ENCODE measurements around the gene NMD3.

DNA sequence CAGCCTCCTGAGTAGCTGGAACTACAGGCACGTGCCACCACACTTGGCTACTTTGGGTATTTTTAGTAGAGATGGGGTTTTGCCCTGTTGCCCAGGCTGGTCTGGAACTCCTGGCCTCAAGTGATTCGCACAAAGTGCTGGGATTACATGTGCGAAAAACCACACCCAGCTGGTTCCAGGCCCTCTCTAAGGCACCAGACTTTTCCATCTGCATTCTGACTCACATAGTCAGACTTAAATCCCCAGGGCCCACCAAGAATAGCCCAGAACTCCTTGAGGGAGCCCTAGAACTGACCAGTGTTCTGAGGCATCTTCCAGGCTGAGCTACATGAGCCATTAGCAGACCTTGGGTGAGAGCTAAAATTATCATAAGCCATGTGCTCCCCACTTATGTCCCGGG, 68.1 kb downstream of the NMD3 start:
- no peak for TF ChIP-seq HCFC1 (IDR thresholded peaks at IDR 0.05; ENCODE audit: low read depth, low read length)
- TF ChIP-seq NR2C2 (CRISPR knock-in tag; IDR thresholded peaks at IDR 0.05) = no peak
- no peak for TF ChIP-seq NR2C2 (tag; IDR thresholded peaks at IDR 0.05)
- TF ChIP-seq EZH2 (IDR thresholded peaks at IDR 0.05; ENCODE audit: borderline replicate concordance, low read depth, low read length) = no peak
- TF ChIP-seq, protein P1, sequence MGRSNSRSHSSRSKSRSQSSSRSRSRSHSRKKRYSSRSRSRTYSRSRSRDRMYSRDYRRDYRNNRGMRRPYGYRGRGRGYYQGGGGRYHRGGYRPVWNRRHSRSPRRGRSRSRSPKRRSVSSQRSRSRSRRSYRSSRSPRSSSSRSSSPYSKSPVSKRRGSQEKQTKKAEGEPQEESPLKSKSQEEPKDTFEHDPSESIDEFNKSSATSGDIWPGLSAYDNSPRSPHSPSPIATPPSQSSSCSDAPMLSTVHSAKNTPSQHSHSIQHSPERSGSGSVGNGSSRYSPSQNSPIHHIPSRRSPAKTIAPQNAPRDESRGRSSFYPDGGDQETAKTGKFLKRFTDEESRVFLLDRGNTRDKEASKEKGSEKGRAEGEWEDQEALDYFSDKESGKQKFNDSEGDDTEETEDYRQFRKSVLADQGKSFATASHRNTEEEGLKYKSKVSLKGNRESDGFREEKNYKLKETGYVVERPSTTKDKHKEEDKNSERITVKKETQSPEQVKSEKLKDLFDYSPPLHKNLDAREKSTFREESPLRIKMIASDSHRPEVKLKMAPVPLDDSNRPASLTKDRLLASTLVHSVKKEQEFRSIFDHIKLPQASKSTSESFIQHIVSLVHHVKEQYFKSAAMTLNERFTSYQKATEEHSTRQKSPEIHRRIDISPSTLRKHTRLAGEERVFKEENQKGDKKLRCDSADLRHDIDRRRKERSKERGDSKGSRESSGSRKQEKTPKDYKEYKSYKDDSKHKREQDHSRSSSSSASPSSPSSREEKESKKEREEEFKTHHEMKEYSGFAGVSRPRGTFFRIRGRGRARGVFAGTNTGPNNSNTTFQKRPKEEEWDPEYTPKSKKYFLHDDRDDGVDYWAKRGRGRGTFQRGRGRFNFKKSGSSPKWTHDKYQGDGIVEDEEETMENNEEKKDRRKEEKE (IDR thresholded peaks at IDR 0.05; ENCODE audit: borderline replicate concordance in 1 of 2, control insufficient read depth in 1 of 2, low read depth in 2 of 2, low read length in 1 of 2) = no peak
- TF ChIP-seq, protein P2, sequence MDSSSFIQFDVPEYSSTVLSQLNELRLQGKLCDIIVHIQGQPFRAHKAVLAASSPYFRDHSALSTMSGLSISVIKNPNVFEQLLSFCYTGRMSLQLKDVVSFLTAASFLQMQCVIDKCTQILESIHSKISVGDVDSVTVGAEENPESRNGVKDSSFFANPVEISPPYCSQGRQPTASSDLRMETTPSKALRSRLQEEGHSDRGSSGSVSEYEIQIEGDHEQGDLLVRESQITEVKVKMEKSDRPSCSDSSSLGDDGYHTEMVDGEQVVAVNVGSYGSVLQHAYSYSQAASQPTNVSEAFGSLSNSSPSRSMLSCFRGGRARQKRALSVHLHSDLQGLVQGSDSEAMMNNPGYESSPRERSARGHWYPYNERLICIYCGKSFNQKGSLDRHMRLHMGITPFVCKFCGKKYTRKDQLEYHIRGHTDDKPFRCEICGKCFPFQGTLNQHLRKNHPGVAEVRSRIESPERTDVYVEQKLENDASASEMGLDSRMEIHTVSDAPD (CRISPR knock-in tag; IDR thresholded peaks at IDR 0.05) = no peak
